GM23338 (cell line): ENCODE measurements around the gene ZBED5. TPM values are rescaled to one million over a fixed set of nuclear protein-coding genes. Genes with fewer than 3 reads are reported as not detected.
A peak's percentile ranks its signal among the peaks of the same experiment; 100 is the strongest.

ENCODE experiments used
- ATAC-seq: fragments of 200-7000 bp; cut with Tn5 transposase; 3 replicates; pipeline ENCODE4 v1.9.1; 2020
- DNase-seq: peaks from one replicate; pipeline ENCODE4 v3.0.0-alpha.2; 2015; ENCODE audit warnings: low spot score
- H2AFZ ChIP-seq: fragments of 200-600 bp; sonication (generic); 2 replicates; pipeline ENCODE4 v1.8.0; 2016; ENCODE audit warnings: antibody characterized with exemption, mild to moderate bottlenecking, moderate library complexity
- H3F3A ChIP-seq: fragments of 200-600 bp; sonication (generic); replicated peaks from 2 replicates; pipeline ENCODE4 v1.8.0; 2017; ENCODE audit warnings: antibody characterized with exemption, mixed run types, low read depth
- H3K27ac ChIP-seq: fragments of 200-600 bp; sonication (generic); 2 replicates; pipeline ENCODE4 v1.6.1; 2016; ENCODE audit warnings: low read depth
- H3K27me3 ChIP-seq: fragments of 200-600 bp; sonication (generic); 2 replicates; pipeline ENCODE4 v1.8.0; 2016; ENCODE audit warnings: mild to moderate bottlenecking, mixed run types, moderate library complexity; ENCODE audit not compliant: insufficient read depth
- H3K36me3 ChIP-seq: fragments of 200-600 bp; sonication (generic); 2 replicates; pipeline ENCODE4 v1.8.0; 2016; ENCODE audit warnings: mild to moderate bottlenecking; ENCODE audit not compliant: insufficient read depth
- H3K4me1 ChIP-seq: fragments of 200-600 bp; sonication (generic); 2 replicates; pipeline ENCODE4 v1.8.0; 2016; ENCODE audit warnings: mild to moderate bottlenecking, moderate library complexity; ENCODE audit not compliant: insufficient read depth
- H3K4me2 ChIP-seq: fragments of 200-600 bp; sonication (generic); 2 replicates; pipeline ENCODE4 v1.7.1; 2017; ENCODE audit warnings: mixed run types
- H3K4me3 ChIP-seq: fragments of 200-600 bp; sonication (generic); 2 replicates; pipeline ENCODE4 v1.6.1; 2016; ENCODE audit warnings: mixed run types
- H3K79me2 ChIP-seq: fragments of 200-600 bp; sonication (generic); replicated peaks from 2 replicates; pipeline ENCODE4 v1.8.0; 2017; ENCODE audit warnings: mild to moderate bottlenecking; ENCODE audit not compliant: insufficient read depth
- H3K9me2 ChIP-seq: fragments of 200-600 bp; sonication (generic); 2 replicates; pipeline ENCODE4 v1.8.0; 2017; ENCODE audit not compliant: insufficient read depth
- H4K20me1 ChIP-seq: fragments of 200-600 bp; sonication (generic); replicated peaks from 2 replicates; pipeline ENCODE4 v1.8.0; 2017; ENCODE audit warnings: mild to moderate bottlenecking; ENCODE audit not compliant: insufficient read depth
- H3K27ac Mint-ChIP-seq: 2 replicates; pipeline ENCODE4 v1.8.0; 2020; ENCODE audit warnings: inconsistent platforms, mild to moderate bottlenecking, moderate library complexity, mixed read lengths
- H3K27me3 Mint-ChIP-seq: 3 replicates; pipeline ENCODE4 v1.8.0; 2022; ENCODE audit warnings: low read depth, mild to moderate bottlenecking, moderate library complexity, mixed read lengths, inconsistent platforms; ENCODE audit not compliant: insufficient read depth, poor library complexity
- H3K36me3 Mint-ChIP-seq: 3 replicates; pipeline ENCODE4 v1.8.0; 2021; ENCODE audit warnings: low read depth, mild to moderate bottlenecking, inconsistent platforms, moderate library complexity, mixed read lengths
- H3K4me1 Mint-ChIP-seq: 3 replicates; pipeline ENCODE4 v1.8.0; 2020; ENCODE audit warnings: mild to moderate bottlenecking, inconsistent platforms, mixed read lengths
- H3K4me3 Mint-ChIP-seq: 3 replicates; pipeline ENCODE4 v1.8.0; 2021; ENCODE audit warnings: moderate library complexity, mild to moderate bottlenecking, inconsistent platforms, mixed read lengths
- H3K9me3 Mint-ChIP-seq: 3 replicates; pipeline ENCODE4 v1.8.0; 2020; ENCODE audit warnings: moderate library complexity, mild to moderate bottlenecking, inconsistent platforms, mixed read lengths
- CREB1 ChIP-seq: fragments of 250-450 bp; sonication (Bioruptor Pico); IDR thresholded peaks from 2 replicates; pipeline ENCODE4 v1.5.0; 2020; ENCODE audit warnings: low read depth, mild to moderate bottlenecking, moderate library complexity
- CTCF ChIP-seq, 2 experiments: fragments of 200-600 bp in 1 of 2; sonication (generic) in 1 of 2; conservative IDR thresholded peaks; 2 replicates each; pipeline versions ENCODE4 v1.5.1 to v1.6.1; 2016 to 2017; ENCODE audit warnings: antibody characterized with exemption in 2 of 2, low read depth in 2 of 2, mild to moderate bottlenecking in 2 of 2, moderate library complexity in 1 of 2
- EZH2 ChIP-seq: fragments of 200-600 bp; sonication (generic); IDR thresholded peaks from one replicate; pipeline ENCODE4 v1.8.0; 2017; ENCODE audit warnings: antibody characterized with exemption, mild to moderate bottlenecking, low read depth; ENCODE audit not compliant: unreplicated experiment
- EZH2phosphoT487 ChIP-seq: fragments of 200-600 bp; sonication (generic); IDR thresholded peaks from one replicate; pipeline ENCODE4 v1.8.1; 2018; ENCODE audit warnings: antibody characterized with exemption; ENCODE audit not compliant: unreplicated experiment
- NANOG ChIP-seq: IDR thresholded peaks from 2 replicates; pipeline ENCODE4 v1.6.1; 2016; ENCODE audit warnings: antibody characterized with exemption, borderline replicate concordance
- POLR2AphosphoS5 ChIP-seq: IDR thresholded peaks from 2 replicates; pipeline ENCODE4 v1.6.1; 2016; ENCODE audit warnings: antibody characterized with exemption, low read depth
- STAT1 ChIP-seq: IDR thresholded peaks from one replicate; pipeline ENCODE4 v1.6.1; 2016; ENCODE audit warnings: antibody characterized with exemption; ENCODE audit not compliant: unreplicated experiment
- ZNF114 ChIP-seq: fragments of 250-450 bp; sonication (Bioruptor Pico); IDR thresholded peaks from 2 replicates; pipeline ENCODE4 v1.5.0; 2020; ENCODE audit warnings: mild to moderate bottlenecking, moderate library complexity
- ZNF331 ChIP-seq: fragments of 250-450 bp; sonication (Bioruptor Pico); IDR thresholded peaks from 2 replicates; pipeline ENCODE4 v1.5.0; 2020; ENCODE audit warnings: low read depth, mild to moderate bottlenecking, moderate library complexity
- polyA plus RNA-seq: library from polyadenylated mRNA; unstranded; fragments of >200 nt; fragmentation: Nextera tagmentation; extraction: Ambion mirVana; gene quantifications from 2 replicates; pipeline ENCODE4 v1.2.1, GENCODE V29; 2016
- total RNA-seq: library from RNA; depleted of rRNA; stranded (reverse); fragments of >200 nt; shearing (Covaris generic); gene quantifications from 2 replicates; pipeline ENCODE4 v1.2.3, GENCODE V29; 2014
- TF ChIP-seq, protein P1 (sequence below): IDR thresholded peaks from 2 replicates; pipeline ENCODE4 v1.6.1; 2016; ENCODE audit warnings: antibody characterized with exemption
- TF ChIP-seq, protein P2 (sequence below): IDR thresholded peaks from one replicate; pipeline ENCODE4 v1.6.1; 2018; ENCODE audit warnings: antibody characterized with exemption; ENCODE audit not compliant: unreplicated experiment
- TF ChIP-seq, protein P3 (sequence below): fragments of 250-450 bp; sonication (Bioruptor Pico); IDR thresholded peaks from 2 replicates; pipeline ENCODE4 v1.5.0; 2020; ENCODE audit warnings: mild to moderate bottlenecking, moderate library complexity

ZBED5 gene
- total and polyA plus RNA-seq, 2 experiments from 2014 or later = 54.1 to 56.3 TPM

DNA sequence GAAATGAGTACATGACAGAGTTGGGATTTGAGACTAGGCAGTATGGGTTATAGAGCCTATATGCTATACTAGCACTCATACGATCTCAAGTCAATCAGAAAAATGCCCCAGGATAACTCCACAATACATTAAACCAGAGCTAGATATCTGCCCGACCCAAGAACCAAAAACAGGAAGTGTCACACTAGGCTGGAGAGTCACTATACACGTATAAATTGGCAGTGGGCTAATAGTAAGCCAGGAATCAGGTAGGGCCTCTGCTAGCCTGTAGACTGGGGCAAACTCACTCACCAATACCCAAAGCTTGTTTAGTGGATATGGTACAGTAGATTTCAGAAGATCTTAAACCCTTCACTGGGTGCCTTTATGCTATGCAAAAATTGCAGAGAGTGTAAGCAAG is 33.0 kb downstream of the ZBED5 start:
- no peak for ATAC-seq
- Histone ChIP-seq H2AFZ (0 out of 2 replicates have a peak overlapping the region, but pooled peaks have one; percentile 38), H3K79me2 (no peaks in the 10 kb centered on the region), H3K4me3 (no peak overlapping the region), H3K4me2 (no peak overlapping the region), H3K27me3 (no peaks in the 10 kb centered on the region), H3K36me3 (no peaks in the 10 kb centered on the region), H4K20me1 (no peaks in the 10 kb centered on the region), H3K27ac (no peak overlapping the region), H3K9me2 (no peaks in the 10 kb centered on the region; the same call in 1 of the 2 replicates), H3K4me1 (no peaks in the 10 kb centered on the region), H3F3A (no peaks in the 10 kb centered on the region)
- H3K4me3 Mint-ChIP-seq = no peak overlapping the region
- H3K27ac Mint-ChIP-seq = no peak overlapping the region
- no peaks in the 10 kb centered on the region for H3K36me3 Mint-ChIP-seq
- H3K27me3 Mint-ChIP-seq = no peaks in the 10 kb centered on the region
- H3K4me1 Mint-ChIP-seq = no peaks in the 10 kb centered on the region
- TF ChIP-seq, protein P1, sequence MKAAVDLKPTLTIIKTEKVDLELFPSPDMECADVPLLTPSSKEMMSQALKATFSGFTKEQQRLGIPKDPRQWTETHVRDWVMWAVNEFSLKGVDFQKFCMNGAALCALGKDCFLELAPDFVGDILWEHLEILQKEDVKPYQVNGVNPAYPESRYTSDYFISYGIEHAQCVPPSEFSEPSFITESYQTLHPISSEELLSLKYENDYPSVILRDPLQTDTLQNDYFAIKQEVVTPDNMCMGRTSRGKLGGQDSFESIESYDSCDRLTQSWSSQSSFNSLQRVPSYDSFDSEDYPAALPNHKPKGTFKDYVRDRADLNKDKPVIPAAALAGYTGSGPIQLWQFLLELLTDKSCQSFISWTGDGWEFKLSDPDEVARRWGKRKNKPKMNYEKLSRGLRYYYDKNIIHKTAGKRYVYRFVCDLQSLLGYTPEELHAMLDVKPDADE = no peak
- TF ChIP-seq EZH2 (no peak), ZNF331 (no peak), CREB1 (CRISPR knock-in tag) (no peak), CTCF (conservative IDR thresholded peaks at IDR 0.05; ENCODE audit: low read depth in 2 of 2) (no peak), NANOG (no peak), STAT1 (no peak), ZNF114 (no peak), EZH2phosphoT487 (no peak), POLR2AphosphoS5 (no peak)
- TF ChIP-seq, protein P2, sequence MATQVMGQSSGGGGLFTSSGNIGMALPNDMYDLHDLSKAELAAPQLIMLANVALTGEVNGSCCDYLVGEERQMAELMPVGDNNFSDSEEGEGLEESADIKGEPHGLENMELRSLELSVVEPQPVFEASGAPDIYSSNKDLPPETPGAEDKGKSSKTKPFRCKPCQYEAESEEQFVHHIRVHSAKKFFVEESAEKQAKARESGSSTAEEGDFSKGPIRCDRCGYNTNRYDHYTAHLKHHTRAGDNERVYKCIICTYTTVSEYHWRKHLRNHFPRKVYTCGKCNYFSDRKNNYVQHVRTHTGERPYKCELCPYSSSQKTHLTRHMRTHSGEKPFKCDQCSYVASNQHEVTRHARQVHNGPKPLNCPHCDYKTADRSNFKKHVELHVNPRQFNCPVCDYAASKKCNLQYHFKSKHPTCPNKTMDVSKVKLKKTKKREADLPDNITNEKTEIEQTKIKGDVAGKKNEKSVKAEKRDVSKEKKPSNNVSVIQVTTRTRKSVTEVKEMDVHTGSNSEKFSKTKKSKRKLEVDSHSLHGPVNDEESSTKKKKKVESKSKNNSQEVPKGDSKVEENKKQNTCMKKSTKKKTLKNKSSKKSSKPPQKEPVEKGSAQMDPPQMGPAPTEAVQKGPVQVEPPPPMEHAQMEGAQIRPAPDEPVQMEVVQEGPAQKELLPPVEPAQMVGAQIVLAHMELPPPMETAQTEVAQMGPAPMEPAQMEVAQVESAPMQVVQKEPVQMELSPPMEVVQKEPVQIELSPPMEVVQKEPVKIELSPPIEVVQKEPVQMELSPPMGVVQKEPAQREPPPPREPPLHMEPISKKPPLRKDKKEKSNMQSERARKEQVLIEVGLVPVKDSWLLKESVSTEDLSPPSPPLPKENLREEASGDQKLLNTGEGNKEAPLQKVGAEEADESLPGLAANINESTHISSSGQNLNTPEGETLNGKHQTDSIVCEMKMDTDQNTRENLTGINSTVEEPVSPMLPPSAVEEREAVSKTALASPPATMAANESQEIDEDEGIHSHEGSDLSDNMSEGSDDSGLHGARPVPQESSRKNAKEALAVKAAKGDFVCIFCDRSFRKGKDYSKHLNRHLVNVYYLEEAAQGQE = no peak
- TF ChIP-seq, protein P3, sequence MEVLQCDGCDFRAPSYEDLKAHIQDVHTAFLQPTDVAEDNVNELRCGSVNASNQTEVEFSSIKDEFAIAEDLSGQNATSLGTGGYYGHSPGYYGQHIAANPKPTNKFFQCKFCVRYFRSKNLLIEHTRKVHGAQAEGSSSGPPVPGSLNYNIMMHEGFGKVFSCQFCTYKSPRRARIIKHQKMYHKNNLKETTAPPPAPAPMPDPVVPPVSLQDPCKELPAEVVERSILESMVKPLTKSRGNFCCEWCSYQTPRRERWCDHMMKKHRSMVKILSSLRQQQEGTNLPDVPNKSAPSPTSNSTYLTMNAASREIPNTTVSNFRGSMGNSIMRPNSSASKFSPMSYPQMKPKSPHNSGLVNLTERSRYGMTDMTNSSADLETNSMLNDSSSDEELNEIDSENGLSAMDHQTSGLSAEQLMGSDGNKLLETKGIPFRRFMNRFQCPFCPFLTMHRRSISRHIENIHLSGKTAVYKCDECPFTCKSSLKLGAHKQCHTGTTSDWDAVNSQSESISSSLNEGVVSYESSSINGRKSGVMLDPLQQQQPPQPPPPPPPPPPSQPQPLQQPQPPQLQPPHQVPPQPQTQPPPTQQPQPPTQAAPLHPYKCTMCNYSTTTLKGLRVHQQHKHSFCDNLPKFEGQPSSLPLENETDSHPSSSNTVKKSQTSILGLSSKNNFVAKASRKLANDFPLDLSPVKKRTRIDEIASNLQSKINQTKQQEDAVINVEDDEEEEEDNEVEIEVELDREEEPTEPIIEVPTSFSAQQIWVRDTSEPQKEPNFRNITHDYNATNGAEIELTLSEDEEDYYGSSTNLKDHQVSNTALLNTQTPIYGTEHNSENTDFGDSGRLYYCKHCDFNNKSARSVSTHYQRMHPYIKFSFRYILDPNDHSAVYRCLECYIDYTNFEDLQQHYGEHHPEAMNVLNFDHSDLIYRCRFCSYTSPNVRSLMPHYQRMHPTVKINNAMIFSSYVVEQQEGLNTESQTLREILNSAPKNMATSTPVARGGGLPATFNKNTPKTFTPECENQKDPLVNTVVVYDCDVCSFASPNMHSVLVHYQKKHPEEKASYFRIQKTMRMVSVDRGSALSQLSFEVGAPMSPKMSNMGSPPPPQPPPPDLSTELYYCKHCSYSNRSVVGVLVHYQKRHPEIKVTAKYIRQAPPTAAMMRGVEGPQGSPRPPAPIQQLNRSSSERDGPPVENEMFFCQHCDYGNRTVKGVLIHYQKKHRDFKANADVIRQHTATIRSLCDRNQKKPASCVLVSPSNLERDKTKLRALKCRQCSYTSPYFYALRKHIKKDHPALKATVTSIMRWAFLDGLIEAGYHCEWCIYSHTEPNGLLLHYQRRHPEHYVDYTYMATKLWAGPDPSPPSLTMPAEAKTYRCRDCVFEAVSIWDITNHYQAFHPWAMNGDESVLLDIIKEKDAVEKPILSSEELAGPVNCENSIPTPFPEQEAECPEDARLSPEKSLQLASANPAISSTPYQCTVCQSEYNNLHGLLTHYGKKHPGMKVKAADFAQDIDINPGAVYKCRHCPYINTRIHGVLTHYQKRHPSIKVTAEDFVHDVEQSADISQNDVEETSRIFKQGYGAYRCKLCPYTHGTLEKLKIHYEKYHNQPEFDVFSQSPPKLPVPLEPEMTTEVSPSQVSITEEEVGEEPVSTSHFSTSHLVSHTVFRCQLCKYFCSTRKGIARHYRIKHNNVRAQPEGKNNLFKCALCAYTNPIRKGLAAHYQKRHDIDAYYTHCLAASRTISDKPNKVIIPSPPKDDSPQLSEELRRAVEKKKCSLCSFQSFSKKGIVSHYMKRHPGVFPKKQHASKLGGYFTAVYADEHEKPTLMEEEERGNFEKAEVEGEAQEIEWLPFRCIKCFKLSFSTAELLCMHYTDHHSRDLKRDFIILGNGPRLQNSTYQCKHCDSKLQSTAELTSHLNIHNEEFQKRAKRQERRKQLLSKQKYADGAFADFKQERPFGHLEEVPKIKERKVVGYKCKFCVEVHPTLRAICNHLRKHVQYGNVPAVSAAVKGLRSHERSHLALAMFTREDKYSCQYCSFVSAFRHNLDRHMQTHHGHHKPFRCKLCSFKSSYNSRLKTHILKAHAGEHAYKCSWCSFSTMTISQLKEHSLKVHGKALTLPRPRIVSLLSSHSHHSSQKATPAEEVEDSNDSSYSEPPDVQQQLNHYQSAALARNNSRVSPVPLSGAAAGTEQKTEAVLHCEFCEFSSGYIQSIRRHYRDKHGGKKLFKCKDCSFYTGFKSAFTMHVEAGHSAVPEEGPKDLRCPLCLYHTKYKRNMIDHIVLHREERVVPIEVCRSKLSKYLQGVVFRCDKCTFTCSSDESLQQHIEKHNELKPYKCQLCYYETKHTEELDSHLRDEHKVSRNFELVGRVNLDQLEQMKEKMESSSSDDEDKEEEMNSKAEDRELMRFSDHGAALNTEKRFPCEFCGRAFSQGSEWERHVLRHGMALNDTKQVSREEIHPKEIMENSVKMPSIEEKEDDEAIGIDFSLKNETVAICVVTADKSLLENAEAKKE = no peak
- H3K9me3 Mint-ChIP-seq = no peaks in the 10 kb centered on the region; the same call in 2 of the 3 replicates
- no peak for DNase-seq
